GM23248 (cell line): ENCODE data around the gene PTPRN2. TPM values are rescaled to one million over a fixed set of nuclear protein-coding genes. Genes with fewer than 3 reads are reported as not detected.

ENCODE experiments used
- DNase-seq: peaks from one replicate; pipeline ENCODE4 v3.0.0-alpha.2; 2015
- H2AFZ ChIP-seq: fragments of 200-600 bp; sonication (generic); 2 replicates; pipeline ENCODE4 v1.6.1; 2016; ENCODE audit warnings: antibody characterized with exemption
- H3F3A ChIP-seq: fragments of 200-600 bp; sonication (generic); 2 replicates; pipeline ENCODE4 v1.6.1; 2016; ENCODE audit warnings: mild to moderate bottlenecking, antibody characterized with exemption, mixed run types; ENCODE audit not compliant: insufficient read depth
- H3K27ac ChIP-seq: fragments of 200-600 bp; sonication (generic); 2 replicates; pipeline ENCODE4 v1.5.1; 2016; ENCODE audit warnings: mild to moderate bottlenecking
- H3K27me3 ChIP-seq: fragments of 200-600 bp; sonication (generic); replicated peaks from 2 replicates; pipeline ENCODE4 v1.6.1; 2016; ENCODE audit warnings: mild to moderate bottlenecking; ENCODE audit not compliant: insufficient read depth
- H3K36me3 ChIP-seq: fragments of 200-600 bp; sonication (generic); 2 replicates; pipeline ENCODE4 v1.6.1; 2016; ENCODE audit warnings: low read depth, mild to moderate bottlenecking
- H3K4me1 ChIP-seq: fragments of 200-600 bp; sonication (generic); 2 replicates; pipeline ENCODE4 v1.6.1; 2016; ENCODE audit warnings: mild to moderate bottlenecking; ENCODE audit not compliant: insufficient read depth
- H3K4me2 ChIP-seq: fragments of 200-600 bp; sonication (generic); one replicate; pipeline ENCODE4 v1.6.1; 2016; ENCODE audit warnings: mild to moderate bottlenecking; ENCODE audit not compliant: unreplicated experiment
- H3K4me3 ChIP-seq: fragments of 200-600 bp; sonication (generic); 2 replicates; pipeline ENCODE4 v1.5.1; 2016; ENCODE audit warnings: mild to moderate bottlenecking
- H3K79me2 ChIP-seq: fragments of 200-600 bp; sonication (generic); 2 replicates; pipeline ENCODE4 v1.6.1; 2016; ENCODE audit warnings: mild to moderate bottlenecking; ENCODE audit not compliant: insufficient read depth
- H3K9ac ChIP-seq: fragments of 200-600 bp; sonication (generic); 2 replicates; pipeline ENCODE4 v1.6.1; 2016; ENCODE audit warnings: mild to moderate bottlenecking
- H3K9me2 ChIP-seq: fragments of 200-600 bp; sonication (generic); 2 replicates; pipeline ENCODE4 v1.6.1; 2016; ENCODE audit warnings: mixed run types, mild to moderate bottlenecking, moderate library complexity; ENCODE audit not compliant: insufficient read depth
- H3K9me3 ChIP-seq: fragments of 200-600 bp; sonication (generic); one replicate; pipeline ENCODE4 v1.6.1; 2017; ENCODE audit warnings: low read depth
- H4K20me1 ChIP-seq: fragments of 200-600 bp; sonication (generic); 2 replicates; pipeline ENCODE4 v1.6.0; 2016; ENCODE audit not compliant: insufficient read depth
- EZH2 ChIP-seq: fragments of 200-600 bp; sonication (generic); IDR thresholded peaks from 2 replicates; pipeline ENCODE4 v1.6.1; 2018; ENCODE audit warnings: antibody characterized with exemption, mild to moderate bottlenecking; ENCODE audit not compliant: insufficient read depth, poor library complexity, severe bottlenecking
- EZH2phosphoT487 ChIP-seq: fragments of 200-600 bp; sonication (generic); IDR thresholded peaks from 2 replicates; pipeline ENCODE4 v1.6.1; 2018; ENCODE audit warnings: antibody characterized with exemption, moderate library complexity, mild to moderate bottlenecking, low read depth; ENCODE audit not compliant: insufficient read depth
- WGBS, 2 experiments: methylation state at CpG; one replicate each; pipeline ENCODE4 v1.1.6; 2015 to 2017; ENCODE audit warnings: low lambda C conversion rate in 2 of 2, low coverage in 1 of 2; ENCODE audit errors: missing lambda C conversion rate in 2 of 2; 5-methylcytosine and 5-hydroxymethylcytosine counted together
- in situ Hi-C: fragments of 300-500 bp; cut with MboI; formaldehyde crosslinking; loops from 2 replicates; pipeline ENCODE4 v1.15.0; 2020
- polyA plus RNA-seq: library from polyadenylated mRNA; unstranded; fragments of >200 nt; fragmentation: Nextera tagmentation; extraction: Ambion mirVana; gene quantifications from 2 replicates; pipeline ENCODE4 v1.2.1, GENCODE V29; 2016
- total RNA-seq: library from RNA; depleted of rRNA; stranded (reverse); fragments of >200 nt; shearing (Covaris generic); gene quantifications from 2 replicates; pipeline ENCODE4 v1.2.3, GENCODE V29; 2014

Gene PTPRN2
- total and polyA plus RNA-seq, 2 experiments from 2014 or later: 0.13 TPM; not detected in 1

- H2AFZ ChIP-seq: no peak overlapping the region
- H3K36me3 ChIP-seq: no peaks in the 10 kb centered on the region
- no peaks in the 10 kb centered on the region for H3K9me2 ChIP-seq
- H4K20me1 ChIP-seq: no peaks in the 10 kb centered on the region
- in situ Hi-C loops: no loop called here
- H3F3A ChIP-seq: no peaks in the 10 kb centered on the region
- no peaks in the 10 kb centered on the region for H3K9me3 ChIP-seq
- H3K27me3 ChIP-seq: no peaks in the 10 kb centered on the region
- no peaks in the 10 kb centered on the region for H3K79me2 ChIP-seq
- H3K4me3 ChIP-seq: no peak overlapping the region
- H3K9ac ChIP-seq: no peak overlapping the region
- no peaks in the 10 kb centered on the region for H3K4me1 ChIP-seq
- H3K4me2 ChIP-seq: no peak overlapping the region
- DNase-seq: no peak
- 51 to 52% methylated on average over 16 of the region's 16 CpGs for WGBS, 2 experiments
- no peak overlapping the region for H3K27ac ChIP-seq
- TF ChIP-seq EZH2 (no peak), EZH2phosphoT487 (no peak)
These were observed 139.1 kb downstream of the PTPRN2 start for GRCh38 chr7:158448430-158449100.

GRCh38 chr7:158447506-158448171 lies 140.0 kb downstream of the PTPRN2 start:
- Histone ChIP-seq H3K27me3 (no peaks in the 10 kb centered on the region), H3K4me3 (no peak overlapping the region), H3K79me2 (no peaks in the 10 kb centered on the region), H3K9me3 (no peaks in the 10 kb centered on the region), H3K4me1 (no peaks in the 10 kb centered on the region), H4K20me1 (no peaks in the 10 kb centered on the region), H3K4me2 (no peak overlapping the region), H3F3A (no peaks in the 10 kb centered on the region), H3K36me3 (no peaks in the 10 kb centered on the region), H3K27ac (no peak overlapping the region), H3K9me2 (no peaks in the 10 kb centered on the region), H2AFZ (no peak overlapping the region), H3K9ac (no peak overlapping the region)
- TF ChIP-seq EZH2phosphoT487 (no peak), EZH2 (no peak)
- WGBS, 2 experiments: 60 to 61% methylated on average over 28 of the region's 29 CpGs
- no peak for DNase-seq
- in situ Hi-C loops: no loop called here

GRCh38 chr7:158447151-158447505 lies 140.5 kb downstream of the PTPRN2 start:
- no peak for TF ChIP-seq EZH2phosphoT487
- no peak for TF ChIP-seq EZH2
- Histone ChIP-seq H3K4me3 (no peak overlapping the region), H3K9me2 (no peaks in the 10 kb centered on the region), H3K4me1 (no peaks in the 10 kb centered on the region), H4K20me1 (no peaks in the 10 kb centered on the region), H3K27me3 (no peaks in the 10 kb centered on the region), H3K9me3 (no peaks in the 10 kb centered on the region), H3K4me2 (no peak overlapping the region), H3K79me2 (no peaks in the 10 kb centered on the region), H3K27ac (no peak overlapping the region), H3K36me3 (no peaks in the 10 kb centered on the region), H2AFZ (no peak overlapping the region), H3K9ac (no peak overlapping the region), H3F3A (no peaks in the 10 kb centered on the region)
- no peak for DNase-seq
- in situ Hi-C loops: no loop called here
- 33 to 39% methylated on average over 6 of the region's 6 CpGs for WGBS, 2 experiments

- Histone ChIP-seq H3K4me1 (no peaks in the 10 kb centered on the region), H3K36me3 (no peaks in the 10 kb centered on the region), H3K27ac (no peak overlapping the region), H4K20me1 (no peaks in the 10 kb centered on the region), H3K27me3 (no peaks in the 10 kb centered on the region), H3K9ac (no peak overlapping the region), H3K4me3 (no peak overlapping the region), H3K4me2 (no peak overlapping the region), H2AFZ (no peak overlapping the region), H3K79me2 (no peaks in the 10 kb centered on the region), H3K9me2 (no peaks in the 10 kb centered on the region), H3K9me3 (no peaks in the 10 kb centered on the region), H3F3A (no peaks in the 10 kb centered on the region)
- no peak for DNase-seq
- 44 to 46% methylated on average over 12 of the region's 12 CpGs for WGBS, 2 experiments
- in situ Hi-C loops: no loop called here
- TF ChIP-seq EZH2phosphoT487: no peak
- TF ChIP-seq EZH2: no peak
These were observed 140.9 kb downstream of the PTPRN2 start for GRCh38 chr7:158446706-158447105.
